Measurements from ENCODE around the gene STEAP1B. TPM values are rescaled to one million over a fixed set of nuclear protein-coding genes. Genes with fewer than 3 reads are reported as not detected.

Gene STEAP1B
- total and polyA plus RNA-seq, 2 donors (not counting 3 experiments of a cell fraction or from before 2014, with no cell fraction given) = 32.2 to 46.1 TPM

GRCh38 chr7:22395222-22395621 lies 104.8 kb downstream of the STEAP1B start:
- no peaks in the 10 kb centered on the region for H4K20me1 ChIP-seq (replicated peaks; ENCODE audit: control insufficient read depth, extremely low read depth, insufficient read depth, low read length)
- H3K4me1 ChIP-seq (ENCODE audit: control insufficient read depth, extremely low read depth, insufficient read depth, low read length) = peaks cover 11% of the 10 kb centered on the region
- intact Hi-C loops (cut with micrococcal nuclease) (no loop called here), dilution Hi-C loops (cut with MboI; ENCODE audit: extremely low pct_ligation_motif_present, low sequenced_read_pairs) (no loop called here)
- H2AFZ ChIP-seq (ENCODE audit: low read depth, low read length) = no peak overlapping the region
- no peak for TF ChIP-seq GATA2 (IDR thresholded peaks at IDR 0.05; ENCODE audit: insufficient read depth, insufficient read length, low read depth, low read length)
- TF ChIP-seq EZH2 (IDR thresholded peaks at IDR 0.05; ENCODE audit: borderline replicate concordance, low read depth, low read length, severe bottlenecking) = no peak
- TF ChIP-seq CTCF (IDR thresholded peaks at IDR 0.05; ENCODE audit: extremely low read depth in 1 of 2, insufficient read depth in 1 of 2, low read depth in 1 of 2, low read length in 2 of 2) = no peak
- H3K9me3 ChIP-seq (replicated peaks; ENCODE audit: control insufficient read depth, insufficient read depth, low read length) = no peaks in the 10 kb centered on the region
- ChIA-PET POLR2A (no interaction called here), CTCF (no interaction called here)
- no peak overlapping the region for H3K4me3 ChIP-seq (replicated peaks in 1 of 3; ENCODE audit: insufficient read depth in 1 of 3, low read depth in 1 of 3, low read length in 3 of 3)
- no peak overlapping the region for H3K4me2 ChIP-seq (ENCODE audit: insufficient read depth, low read length)
- no peaks in the 10 kb centered on the region for H3K9me1 ChIP-seq (replicated peaks; ENCODE audit: control insufficient read depth, extremely low read depth, insufficient read depth, low read length)
- no TSS peak for BruUV-seq (replicated peaks)
- FAIRE-seq (no peak), DNase-seq (ENCODE audit: low read depth, low spot score) (no peak)
- H3K27me3 ChIP-seq (ENCODE audit: control insufficient read depth in 2 of 2, insufficient read depth in 2 of 2, low read length in 2 of 2) = no peaks in the 10 kb centered on the region
- H3K9ac ChIP-seq (replicated peaks; ENCODE audit: extremely low read depth, insufficient read depth, low read length) = no peak overlapping the region
- no peak overlapping the region for H3K27ac ChIP-seq (ENCODE audit: insufficient read depth, low read depth, low read length)
- no peaks in the 10 kb centered on the region for H3K36me3 ChIP-seq (ENCODE audit: control insufficient read depth in 2 of 2, extremely low read depth in 1 of 2, insufficient read depth in 2 of 2, low read length in 2 of 2)
- no peaks in the 10 kb centered on the region for H3K79me2 ChIP-seq (ENCODE audit: control insufficient read depth, insufficient read depth, low read length)

- no peak overlapping the region for H2AFZ ChIP-seq (ENCODE audit: low read depth, low read length)
- H4K20me1 ChIP-seq (replicated peaks; ENCODE audit: control insufficient read depth, extremely low read depth, insufficient read depth, low read length) = no peaks in the 10 kb centered on the region
- BruUV-seq (replicated peaks) = no TSS peak
- no peak overlapping the region for H3K4me3 ChIP-seq (replicated peaks in 1 of 3; ENCODE audit: insufficient read depth in 1 of 3, low read depth in 1 of 3, low read length in 3 of 3)
- H3K79me2 ChIP-seq (ENCODE audit: control insufficient read depth, insufficient read depth, low read length) = no peaks in the 10 kb centered on the region
- dilution Hi-C loops (cut with MboI; ENCODE audit: extremely low pct_ligation_motif_present, low sequenced_read_pairs) = no loop called here
- no peaks in the 10 kb centered on the region for H3K9me1 ChIP-seq (replicated peaks; ENCODE audit: control insufficient read depth, extremely low read depth, insufficient read depth, low read length)
- ChIA-PET CTCF (interaction anchor here (1.0 kb wide), 1 partner anchor 37 kb away, joined by 3 read pairs; no protein-coding TSS in a partner anchor), POLR2A (no interaction called here)
- no peak for DNase-seq (ENCODE audit: low read depth, low spot score)
- no peak for FAIRE-seq
- TF ChIP-seq MAX (IDR thresholded peaks at IDR 0.05; ENCODE audit: insufficient read depth, insufficient read length) (no peak), GATA2 (IDR thresholded peaks at IDR 0.05; ENCODE audit: insufficient read depth, insufficient read length, low read depth, low read length) (no peak), POLR2AphosphoS5 (IDR thresholded peaks at IDR 0.05; ENCODE audit: insufficient read depth, low read depth, low read length) (no peak), CTCF (IDR thresholded peaks at IDR 0.05; ENCODE audit: extremely low read depth in 1 of 2, insufficient read depth in 1 of 2, low read depth in 1 of 2, low read length in 2 of 2) (no peak), JUN (IDR thresholded peaks at IDR 0.05; ENCODE audit: borderline replicate concordance, insufficient read depth, insufficient read length, low read depth) (no peak), FOS (IDR thresholded peaks at IDR 0.05; ENCODE audit: borderline replicate concordance, insufficient read depth, low read length) (no peak), MYC (IDR thresholded peaks at IDR 0.05; ENCODE audit: low read depth, low read length) (no peak), EZH2 (IDR thresholded peaks at IDR 0.05; ENCODE audit: borderline replicate concordance, low read depth, low read length, severe bottlenecking) (no peak)
- peaks cover 14% of the 10 kb centered on the region for H3K4me1 ChIP-seq (ENCODE audit: control insufficient read depth, extremely low read depth, insufficient read depth, low read length)
- H3K4me2 ChIP-seq (ENCODE audit: insufficient read depth, low read length) = no peak overlapping the region
- H3K9ac ChIP-seq (replicated peaks; ENCODE audit: extremely low read depth, insufficient read depth, low read length) = no peak overlapping the region
- H3K36me3 ChIP-seq (ENCODE audit: control insufficient read depth in 2 of 2, extremely low read depth in 1 of 2, insufficient read depth in 2 of 2, low read length in 2 of 2) = no peaks in the 10 kb centered on the region
- intact Hi-C loops (cut with micrococcal nuclease) = no loop called here
- no peaks in the 10 kb centered on the region for H3K27me3 ChIP-seq (ENCODE audit: control insufficient read depth in 2 of 2, insufficient read depth in 2 of 2, low read length in 2 of 2)
- no peak overlapping the region for H3K27ac ChIP-seq (ENCODE audit: insufficient read depth, low read depth, low read length)
- no peaks in the 10 kb centered on the region for H3K9me3 ChIP-seq (replicated peaks; ENCODE audit: control insufficient read depth, insufficient read depth, low read length)
Observed at GRCh38 chr7:22394739-22395138, 105.2 kb downstream of the STEAP1B start.
